Skin epidermis (tissue), 12 donors: ENCODE measurements around the gene TGM2.
"Not testable (repeated sequence)": the region's sequence is repeated elsewhere in the genome, so short reads cannot be mapped to it uniquely, and the experiment has no call there.

ENCODE experiments used
- H3K27ac ChIP-seq, 21 experiments: fragments of 200-600 bp; sonication (generic) in 11 of 21; one replicate each; pipeline ENCODE4 v1.5.0; 2020; ENCODE audit warnings: mild to moderate bottlenecking in 3 of 21, inconsistent platforms in 2 of 21, moderate library complexity in 2 of 21
- H3K4me3 ChIP-seq, 7 experiments: fragments of 200-600 bp; sonication (generic) in 2 of 7; one replicate each; pipeline ENCODE4 v1.5.0; 2020; ENCODE audit warnings: inconsistent platforms in 2 of 7, mild to moderate bottlenecking in 2 of 7, moderate library complexity in 1 of 7

TGM2 gene

DNA sequence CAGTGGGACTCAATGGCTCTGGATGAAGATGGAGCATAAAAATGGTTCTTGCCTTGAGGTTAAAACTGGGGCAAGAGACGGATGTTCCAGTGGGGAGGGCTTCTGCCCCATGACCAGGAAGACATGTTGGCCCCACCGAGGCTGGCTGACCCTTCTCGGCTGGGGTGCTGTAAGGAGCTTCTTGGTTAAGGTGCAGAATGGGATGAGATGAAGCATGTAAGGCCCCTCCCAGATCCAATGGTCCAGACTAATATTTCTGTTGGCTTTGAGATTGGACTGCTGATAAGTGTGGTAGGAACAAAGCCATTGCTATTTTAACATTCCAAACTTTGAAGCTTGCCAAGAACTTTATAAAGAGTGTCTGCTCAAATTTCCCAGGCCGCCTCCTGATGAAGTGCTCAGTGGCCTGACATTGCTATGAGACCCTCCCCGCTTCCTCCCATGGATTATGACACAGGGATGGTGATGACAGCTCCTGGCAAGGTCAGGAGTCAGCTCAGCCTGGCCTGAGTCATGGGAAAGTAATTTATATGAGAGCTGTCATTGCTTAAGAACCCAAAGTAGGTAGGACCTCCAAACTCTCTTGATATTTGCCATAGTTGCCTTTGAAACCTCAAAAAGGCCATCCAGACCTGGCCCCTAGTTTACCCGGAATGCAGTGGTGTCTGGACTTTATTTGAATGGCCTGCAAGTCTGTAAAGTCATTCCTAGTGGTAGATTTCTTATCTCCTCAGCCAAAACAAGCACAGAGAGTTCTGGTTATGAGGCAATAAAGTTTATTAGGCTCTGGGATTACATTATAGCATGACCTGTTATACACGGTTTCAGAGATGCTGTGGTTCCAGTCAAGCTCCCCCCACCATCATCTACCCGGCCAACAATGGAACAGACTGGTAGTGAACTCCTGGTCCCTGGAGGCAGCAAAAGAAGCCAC, 55.2 kb downstream of the TGM2 start:
- no peak overlapping the region for H3K4me3 ChIP-seq
- peak overlapping the region in 1 of 21 experiments; percentile 31 for H3K27ac ChIP-seq

DNA sequence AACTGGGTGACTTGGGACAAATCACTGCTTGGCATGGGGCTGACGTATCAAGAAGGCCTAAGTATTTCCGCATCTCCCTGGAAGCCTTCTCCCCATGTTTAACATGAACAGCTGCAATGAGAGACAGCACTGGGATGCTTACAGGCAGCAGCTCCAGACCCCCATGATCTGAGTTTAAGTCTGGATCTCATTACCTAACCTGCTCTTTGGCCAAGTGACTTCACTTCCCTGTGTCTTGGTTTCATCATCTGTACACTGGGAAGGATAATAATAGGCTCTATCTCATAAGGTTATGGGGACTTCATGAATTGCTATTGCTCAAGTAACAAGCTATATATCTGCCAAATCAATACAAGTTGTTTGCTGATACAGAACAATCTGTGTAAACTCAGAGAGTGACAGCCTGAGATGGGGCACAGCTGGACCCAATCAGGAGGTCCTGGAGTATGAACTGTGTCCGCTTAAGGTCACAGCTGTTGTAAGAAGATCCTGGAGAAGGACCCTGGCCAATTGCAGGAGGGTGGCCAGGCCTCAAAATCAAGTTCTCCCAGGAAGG, 56.0 kb downstream of the TGM2 start:
- peak overlapping the region in 1 of 21 experiments; percentile 31 for H3K27ac ChIP-seq
- H3K4me3 ChIP-seq: no peak overlapping the region

DNA sequence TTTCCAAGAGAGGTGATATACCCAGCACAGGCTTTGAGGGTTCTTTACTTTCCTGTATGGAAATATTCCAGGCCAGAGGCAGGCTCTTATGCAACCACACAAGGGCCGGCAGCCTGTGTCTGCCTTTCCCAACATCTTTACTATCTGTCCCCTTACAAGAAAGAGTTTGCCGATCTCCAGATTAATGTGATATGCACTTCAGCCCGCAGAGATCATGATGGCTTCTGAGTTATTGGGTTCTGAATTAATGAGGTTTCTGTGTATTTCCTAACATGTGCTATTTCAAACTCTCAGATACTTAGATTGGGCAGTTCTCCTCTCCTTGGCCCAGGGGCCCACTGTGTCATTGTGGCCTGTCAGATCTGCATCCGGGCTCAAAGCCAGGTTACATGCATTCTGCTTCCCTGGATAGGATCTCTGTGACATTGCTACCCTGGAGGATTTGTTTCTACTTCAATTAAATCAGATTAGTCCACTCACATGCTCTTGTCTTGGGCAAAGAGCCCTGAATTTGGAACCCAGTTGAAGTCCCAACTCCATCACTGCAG, 56.6 kb downstream of the TGM2 start:
- H3K4me3 ChIP-seq: no peak overlapping the region
- no peak overlapping the region for H3K27ac ChIP-seq

DNA sequence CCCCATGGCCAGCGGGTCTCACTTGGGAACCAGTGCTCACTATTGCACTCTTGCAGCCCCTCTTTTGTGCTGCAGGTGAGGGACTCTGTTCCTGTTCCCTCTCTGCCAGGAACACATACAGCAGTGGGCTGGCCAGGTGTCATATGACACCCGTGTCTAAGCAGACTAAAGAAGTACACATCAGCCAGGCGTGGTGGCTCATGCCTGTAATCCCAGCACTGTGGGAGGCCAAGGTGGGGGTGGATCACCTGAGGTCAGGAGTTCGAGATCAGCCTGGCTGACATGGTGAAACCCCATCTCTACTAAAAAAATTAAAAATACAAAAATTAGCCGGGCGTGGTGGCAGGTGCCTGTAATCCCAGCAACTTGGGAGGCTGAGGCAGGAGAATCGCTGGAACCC, 57.2 kb downstream of the TGM2 start:
- H3K27ac ChIP-seq, H3K4me3 ChIP-seq: not testable (repeated sequence)

DNA sequence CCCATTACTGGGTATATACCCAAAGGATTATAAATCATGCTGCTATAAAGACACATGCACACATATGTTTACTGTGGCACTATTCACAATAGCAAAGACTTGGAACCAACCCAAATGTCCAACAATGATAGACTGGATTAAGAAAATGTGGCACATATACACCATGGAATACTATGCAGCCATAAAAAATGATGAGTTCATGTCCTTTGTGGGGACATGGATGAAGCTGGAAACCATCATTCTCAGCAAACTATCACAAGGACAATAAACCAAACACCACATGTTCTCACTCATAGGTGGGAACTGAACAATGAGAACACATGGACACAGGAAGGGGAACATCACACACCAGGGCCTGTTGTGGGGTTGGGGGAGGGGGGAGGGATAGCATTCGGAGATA, 57.7 kb downstream of the TGM2 start:
- not testable (repeated sequence) for H3K27ac ChIP-seq, H3K4me3 ChIP-seq

DNA sequence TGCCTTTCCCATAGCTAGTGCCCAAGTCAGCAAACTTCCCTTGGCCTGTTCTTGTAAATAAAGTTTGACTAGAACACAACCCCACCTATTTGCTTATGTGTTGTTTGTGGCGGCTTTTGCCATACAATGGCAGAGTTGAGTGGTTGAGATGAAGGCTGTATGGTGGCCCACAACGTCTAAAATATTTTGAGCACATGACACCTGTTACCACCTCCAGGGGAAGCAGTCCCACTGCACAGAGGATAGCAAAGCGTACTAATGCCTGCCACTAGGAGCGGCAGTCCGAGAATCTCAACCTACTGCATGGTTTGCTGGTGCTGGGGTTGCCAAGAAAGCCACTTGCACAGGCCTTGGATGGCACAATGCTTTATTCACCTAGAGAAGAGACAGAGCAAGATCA, 58.6 kb downstream of the TGM2 start:
- Histone ChIP-seq H3K4me3 (no peak overlapping the region), H3K27ac (no peak overlapping the region)

DNA sequence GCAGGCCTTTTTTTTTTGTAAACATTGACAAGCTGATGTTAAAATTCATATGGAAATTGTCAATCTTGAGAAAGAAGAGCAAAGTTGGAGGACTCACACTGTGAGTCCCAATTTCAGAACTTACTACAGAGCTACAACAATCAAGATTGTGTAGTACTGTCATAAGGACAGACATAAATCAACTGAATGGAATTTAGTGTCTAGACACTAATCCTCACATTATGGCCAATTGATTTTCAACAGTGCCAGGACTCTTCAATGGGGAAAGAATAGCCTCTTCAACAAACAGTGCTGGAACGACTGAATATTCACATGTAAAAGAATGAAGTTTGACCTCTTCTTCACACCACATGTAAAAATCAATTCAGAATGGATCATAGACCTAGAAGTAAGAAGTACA, 60.8 kb downstream of the TGM2 start:
- H3K4me3 ChIP-seq: no peak overlapping the region
- H3K27ac ChIP-seq: no peak overlapping the region

DNA sequence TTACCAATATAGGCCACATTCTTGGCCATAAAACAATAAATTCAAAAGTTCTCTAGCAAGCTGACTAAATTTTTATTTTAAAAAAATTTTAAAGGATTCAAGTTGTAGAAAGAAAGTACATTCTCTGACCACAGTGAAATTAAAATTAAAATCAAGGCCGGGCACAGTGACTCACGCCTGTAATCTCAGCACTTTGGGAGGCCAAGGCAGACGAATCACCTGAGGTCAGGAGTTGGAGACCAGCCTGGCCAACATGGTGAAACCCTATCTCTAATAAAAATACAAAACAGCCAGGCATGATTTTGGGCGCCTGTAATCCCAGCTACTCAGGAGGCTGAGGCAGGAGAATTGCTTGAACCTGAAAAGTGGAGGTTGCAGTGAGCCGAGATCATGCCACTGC, 62.9 kb downstream of the TGM2 start:
- not testable (repeated sequence) for H3K27ac ChIP-seq, H3K4me3 ChIP-seq

DNA sequence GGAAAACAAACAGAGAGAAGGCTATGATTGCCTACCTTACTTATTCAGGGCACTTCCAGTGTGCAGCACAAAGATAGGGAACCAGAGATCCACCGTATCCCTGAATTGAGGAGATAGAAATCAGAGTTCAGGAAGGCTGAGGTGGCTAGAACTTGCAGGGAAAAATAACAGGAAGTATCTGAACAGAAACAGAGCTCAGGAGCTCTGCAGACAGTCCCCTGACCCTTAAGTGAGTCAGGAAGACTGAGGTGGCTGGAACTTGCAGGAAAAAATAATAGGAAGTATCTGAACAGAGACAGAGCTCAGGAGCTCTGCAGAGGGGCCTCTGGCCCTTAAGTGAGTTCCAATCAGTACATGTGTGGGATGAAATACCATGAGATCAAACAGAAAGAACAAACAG, 66.1 kb downstream of the TGM2 start:
- Histone ChIP-seq H3K27ac (no peak overlapping the region), H3K4me3 (no peak overlapping the region)

DNA sequence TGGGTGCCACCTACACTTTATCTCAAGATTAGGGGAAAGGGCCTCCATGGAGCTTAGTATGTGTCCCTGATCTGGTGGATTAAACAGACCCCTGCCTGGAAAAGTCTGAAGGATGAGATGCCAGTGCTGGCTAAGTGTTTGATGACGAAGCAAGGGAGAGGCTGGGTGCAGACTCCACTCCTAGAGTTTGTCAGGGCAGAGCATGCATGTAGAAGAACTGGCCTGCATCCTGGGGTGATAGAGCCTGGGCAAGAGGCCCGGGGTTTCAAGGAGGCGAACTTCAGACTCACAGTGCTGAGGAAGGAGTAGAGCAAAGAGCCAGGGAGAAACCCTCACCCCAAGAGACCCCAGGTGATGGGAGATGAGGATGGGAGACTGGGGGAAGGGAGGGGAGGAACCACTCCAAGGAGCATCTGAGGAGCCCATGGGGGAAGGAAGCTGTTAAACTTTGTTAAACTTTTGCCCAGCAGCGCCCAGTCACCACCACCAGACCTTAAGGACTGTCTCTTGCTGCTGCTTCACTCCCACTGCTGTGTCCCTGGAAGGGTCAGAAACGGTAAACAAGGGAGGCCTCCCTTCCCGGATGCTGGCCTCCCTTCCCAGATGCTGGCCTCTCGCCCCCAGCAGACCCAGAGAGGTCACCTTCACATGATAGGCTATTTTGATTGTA, 69.9 kb downstream of the TGM2 start:
- H3K4me3 ChIP-seq: no peak overlapping the region
- H3K27ac ChIP-seq: peak overlapping the region in 13 of 21 experiments; percentile 5 to 78 (median 21)

DNA sequence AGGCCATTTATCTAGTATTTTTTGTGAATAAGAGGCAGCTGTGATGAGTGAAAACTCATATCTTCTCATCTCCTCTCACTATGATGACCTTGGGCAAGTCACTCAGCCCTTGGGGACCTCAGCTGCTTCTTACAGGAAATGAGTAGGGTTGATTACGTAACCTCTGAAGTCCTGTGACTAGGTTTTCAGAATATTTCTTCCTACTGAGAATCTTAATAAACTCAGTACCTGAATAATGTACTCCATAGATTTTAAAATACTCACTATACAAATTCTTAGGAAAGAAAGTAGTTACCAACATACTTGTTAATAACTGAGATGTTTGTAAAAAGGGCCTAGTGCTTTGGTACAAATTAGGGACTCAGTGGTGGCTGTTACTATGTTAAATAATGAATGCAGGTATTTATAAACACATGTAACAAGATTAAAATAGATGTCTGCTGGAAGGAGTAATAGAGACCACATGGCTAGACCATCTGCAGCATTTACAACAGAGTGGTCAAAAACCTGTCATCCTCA, 70.6 kb downstream of the TGM2 start:
- Histone ChIP-seq H3K4me3 (no peak overlapping the region), H3K27ac (peak overlapping the region in 11 of 21 experiments; percentile 5 to 78 (median 21))

DNA sequence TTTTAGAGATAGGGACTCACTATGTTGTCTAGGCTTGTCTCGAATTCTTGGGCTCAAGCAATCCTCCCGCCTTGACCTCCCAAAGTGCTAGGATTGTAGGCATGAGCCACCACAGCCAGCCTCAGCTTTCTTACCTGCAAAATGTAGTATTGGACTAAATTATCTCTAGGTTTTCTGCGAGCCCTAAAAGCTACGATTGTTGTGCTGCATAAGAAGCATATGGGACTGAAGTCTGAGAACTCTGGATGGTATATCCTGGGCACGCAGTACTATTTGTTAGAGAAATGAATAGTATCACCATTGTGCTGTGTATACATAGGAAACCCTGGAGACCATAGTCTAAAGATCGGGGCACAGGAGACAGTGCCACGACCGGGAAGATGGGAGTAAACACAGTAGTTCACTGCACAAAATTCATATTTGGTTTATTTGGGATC, 71.4 kb downstream of the TGM2 start:
- Histone ChIP-seq H3K27ac (peak overlapping the region in 3 of 21 experiments; percentile 18 to 70 (median 41)), H3K4me3 (no peak overlapping the region)

DNA sequence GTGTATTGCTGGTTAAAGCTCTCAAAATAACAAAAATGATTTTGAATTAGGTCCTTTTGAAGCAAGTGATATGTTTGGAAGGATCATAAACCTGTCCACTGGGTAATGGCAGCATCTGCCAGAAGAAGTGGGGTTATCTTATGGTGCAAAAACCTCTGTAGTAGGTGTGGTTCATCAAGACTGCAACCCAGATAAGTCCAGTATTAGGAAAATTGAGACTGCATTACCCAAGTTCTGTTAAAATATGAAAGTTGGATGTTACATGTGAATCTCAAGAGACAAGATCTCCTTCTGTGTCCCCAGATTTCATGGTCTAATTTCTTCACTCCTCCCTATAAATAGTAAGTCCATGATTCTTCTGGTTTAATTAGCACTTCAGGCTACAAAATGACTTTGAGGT, 72.2 kb downstream of the TGM2 start:
- peak overlapping the region in 3 of 21 experiments; percentile 1 to 44 (median 3) for H3K27ac ChIP-seq
- no peak overlapping the region for H3K4me3 ChIP-seq

DNA sequence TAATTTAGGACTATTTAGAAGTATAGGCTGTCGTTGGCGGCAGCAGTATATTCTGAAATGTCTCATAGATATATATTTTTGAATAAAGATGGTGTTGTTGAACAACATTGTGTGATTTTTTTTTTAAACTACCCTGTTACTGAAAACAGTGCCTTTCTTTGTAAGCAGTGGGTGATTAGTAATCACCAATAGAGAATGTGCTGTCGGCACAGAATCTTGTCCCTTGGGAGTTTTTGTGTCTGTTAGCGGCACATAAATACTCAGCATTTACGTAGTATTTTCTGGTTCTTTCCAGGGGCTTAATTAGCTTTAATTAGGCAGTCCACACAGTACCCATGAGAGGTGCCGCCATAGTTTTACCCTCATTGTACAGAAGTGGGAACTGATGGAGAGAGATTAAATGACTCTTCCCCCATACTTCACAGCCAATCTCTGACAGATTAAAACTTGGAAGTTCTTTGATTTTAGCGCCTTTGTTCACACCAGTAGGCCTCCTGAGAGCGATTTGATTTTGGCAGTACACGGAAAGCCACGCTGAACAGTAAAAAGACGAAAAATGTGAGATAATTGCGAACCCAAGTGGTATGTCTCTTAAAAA, 72.7 kb downstream of the TGM2 start:
- H3K4me3 ChIP-seq: no peak overlapping the region
- H3K27ac ChIP-seq: peak overlapping the region in 7 of 21 experiments; percentile 1 to 44 (median 14)

DNA sequence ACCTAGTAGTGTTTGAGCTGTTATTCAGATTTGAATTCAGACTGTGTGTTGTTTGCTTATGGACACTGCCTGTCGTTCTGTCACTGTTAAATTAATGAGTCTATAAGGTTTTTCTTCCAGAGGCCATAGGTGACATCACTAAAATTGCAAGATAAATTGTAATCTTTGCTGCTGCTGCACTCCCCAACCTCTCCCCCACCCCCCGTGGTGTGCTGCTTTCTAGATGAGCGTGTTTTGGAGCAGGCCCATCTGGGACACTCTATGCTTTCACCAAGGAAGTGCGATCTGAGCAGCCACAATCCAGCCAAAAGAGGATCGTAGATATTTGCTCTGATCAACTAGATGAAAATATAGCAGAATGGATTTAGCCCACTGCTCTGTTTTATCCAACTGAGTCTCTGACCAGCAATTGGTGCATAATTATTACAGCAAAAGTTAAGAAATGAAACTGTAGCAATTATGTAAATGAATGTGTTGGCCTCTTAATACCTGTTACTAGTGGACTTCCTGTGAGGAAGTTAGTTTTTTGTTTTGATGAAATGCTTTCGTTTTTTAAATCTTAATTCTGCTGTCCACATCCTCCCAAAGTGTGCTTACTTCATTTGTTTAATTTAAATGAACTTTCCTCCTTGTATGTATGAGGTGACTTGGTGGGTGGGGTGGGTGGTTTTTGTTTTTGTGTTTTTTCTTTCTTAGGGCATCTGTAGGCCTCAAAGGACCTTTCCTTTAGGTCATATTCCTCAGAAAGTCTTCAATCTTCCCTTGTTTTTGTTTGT, 73.4 kb downstream of the TGM2 start:
- H3K4me3 ChIP-seq: no peak overlapping the region
- peak overlapping the region in 7 of 21 experiments; percentile 8 to 44 (median 20) for H3K27ac ChIP-seq

DNA sequence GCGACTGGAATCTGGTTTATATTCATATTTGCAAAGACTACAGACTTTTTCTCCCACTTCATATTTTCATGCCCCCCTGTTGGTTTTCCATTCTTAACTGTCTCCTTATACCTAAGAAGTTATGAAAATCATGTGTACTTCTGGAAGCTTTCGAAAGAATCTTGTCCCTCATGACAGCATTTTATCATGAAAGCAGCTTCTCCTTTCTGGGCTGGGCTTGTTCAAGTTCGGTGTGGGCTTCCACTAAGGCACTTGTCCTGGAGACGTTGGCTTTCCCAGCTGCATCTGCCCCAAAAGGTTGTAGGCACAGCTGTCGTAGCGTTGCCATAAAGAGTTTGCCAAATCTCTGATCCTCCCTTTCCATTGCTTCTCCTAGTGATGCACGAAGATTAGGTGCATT, 75.0 kb downstream of the TGM2 start:
- no peak overlapping the region for H3K27ac ChIP-seq
- no peak overlapping the region for H3K4me3 ChIP-seq

DNA sequence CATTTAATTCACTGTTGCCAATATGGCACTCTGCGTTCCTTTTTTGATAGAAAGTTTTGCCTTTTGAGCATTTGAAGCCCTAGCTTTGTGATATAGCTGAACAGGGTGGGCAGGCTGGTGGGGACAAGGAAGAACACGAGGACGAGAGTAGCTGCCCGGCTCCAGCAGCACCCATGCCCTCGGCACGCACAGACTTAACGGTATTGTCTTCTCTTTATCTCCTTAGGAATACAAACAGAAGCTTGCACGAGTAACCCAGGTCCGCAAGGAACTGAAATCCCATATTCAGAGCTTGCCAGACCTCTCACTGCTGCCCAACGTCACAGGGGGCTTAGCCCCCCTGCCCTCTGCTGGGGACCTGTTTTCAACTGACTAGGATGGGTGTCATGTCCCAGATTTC, 75.6 kb downstream of the TGM2 start:
- H3K4me3 ChIP-seq: no peak overlapping the region
- H3K27ac ChIP-seq: no peak overlapping the region

DNA sequence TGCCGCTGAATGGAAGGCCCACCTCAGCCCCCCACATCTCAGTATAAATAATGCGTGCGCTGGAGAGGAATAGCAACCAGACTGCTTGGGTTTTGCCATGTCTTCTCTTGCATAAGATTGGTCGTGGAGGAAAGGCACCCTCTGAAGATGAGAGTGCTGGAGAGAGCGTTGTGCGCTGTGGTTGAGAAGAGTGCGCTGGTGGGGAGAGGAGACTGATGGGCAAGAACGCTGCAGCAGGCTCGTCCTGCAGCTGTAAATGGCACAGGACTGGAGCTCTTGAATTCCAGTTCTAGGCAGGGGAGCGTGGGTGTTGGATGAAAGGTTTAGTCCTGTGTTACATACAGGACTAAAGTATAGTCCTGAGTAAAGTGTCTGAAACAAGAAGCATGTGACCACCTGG, 80.0 kb downstream of the TGM2 start:
- Histone ChIP-seq H3K27ac (no peak overlapping the region), H3K4me3 (no peak overlapping the region)

DNA sequence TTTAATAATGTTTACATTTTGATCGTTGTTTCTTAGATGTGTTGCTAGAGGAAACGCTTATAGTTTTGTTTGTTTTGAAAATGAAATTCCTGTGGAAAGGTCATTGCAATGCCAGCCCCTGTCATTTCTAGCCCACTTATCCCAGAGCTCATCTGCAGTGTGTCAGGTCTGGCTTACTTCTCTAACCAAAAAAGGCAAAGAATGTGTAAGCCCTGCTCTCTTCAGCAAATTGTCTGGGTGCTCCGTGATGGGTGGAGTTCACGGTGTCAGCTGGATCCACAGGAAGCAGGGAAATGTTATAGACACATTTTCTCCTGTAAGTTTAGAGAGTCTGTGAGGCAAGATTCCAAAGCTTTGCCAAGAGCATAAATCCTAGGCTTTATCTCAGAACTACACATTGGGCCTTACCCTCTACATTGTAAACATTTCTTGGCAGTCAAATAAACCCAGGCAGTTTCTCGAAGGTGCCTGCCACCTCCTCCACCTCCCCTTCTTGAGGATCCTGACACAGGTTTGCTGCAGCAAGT, 80.6 kb downstream of the TGM2 start:
- H3K4me3 ChIP-seq: no peak overlapping the region
- no peak overlapping the region for H3K27ac ChIP-seq
